HuH-7 (cell line): ENCODE data around the gene CYB561.

ENCODE experiments used
- DNase-seq: peaks from one replicate; pipeline ENCODE4 v3.0.0; 2011; ENCODE audit warnings: low spot score

The CYB561 gene, protein sequence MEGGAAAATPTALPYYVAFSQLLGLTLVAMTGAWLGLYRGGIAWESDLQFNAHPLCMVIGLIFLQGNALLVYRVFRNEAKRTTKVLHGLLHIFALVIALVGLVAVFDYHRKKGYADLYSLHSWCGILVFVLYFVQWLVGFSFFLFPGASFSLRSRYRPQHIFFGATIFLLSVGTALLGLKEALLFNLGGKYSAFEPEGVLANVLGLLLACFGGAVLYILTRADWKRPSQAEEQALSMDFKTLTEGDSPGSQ

GRCh38 chr17:63445954-63446752 lies at the start of gene CYB561:
TSS of gene CYB561 (minus strand) at chr17:63446306. CDS start at chr17:63437547, 8,759 bp downstream.
- DNase-seq, result peak; percentile 95

DNA sequence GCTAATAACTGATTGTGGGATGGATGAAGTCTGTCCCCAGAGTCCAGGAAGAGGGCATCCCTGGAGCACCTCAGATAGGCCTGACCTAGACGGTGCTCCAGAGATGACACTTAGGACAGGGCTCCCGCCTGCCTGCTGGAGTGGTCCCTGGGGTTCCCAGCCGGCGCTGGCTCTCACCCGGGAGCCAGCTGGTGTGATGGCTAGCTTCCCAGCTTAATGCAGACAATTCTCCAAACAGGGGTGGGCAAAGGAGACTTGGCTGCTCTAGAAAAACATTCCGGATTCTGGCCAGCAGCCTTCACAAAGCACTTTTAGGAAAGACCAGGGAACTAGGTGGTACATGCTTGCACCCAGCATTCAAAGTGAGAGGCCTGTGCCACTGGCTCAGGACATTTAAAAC lies 49.4 kb upstream of the CYB561 start:
- DNase-seq, result no peak

DNA sequence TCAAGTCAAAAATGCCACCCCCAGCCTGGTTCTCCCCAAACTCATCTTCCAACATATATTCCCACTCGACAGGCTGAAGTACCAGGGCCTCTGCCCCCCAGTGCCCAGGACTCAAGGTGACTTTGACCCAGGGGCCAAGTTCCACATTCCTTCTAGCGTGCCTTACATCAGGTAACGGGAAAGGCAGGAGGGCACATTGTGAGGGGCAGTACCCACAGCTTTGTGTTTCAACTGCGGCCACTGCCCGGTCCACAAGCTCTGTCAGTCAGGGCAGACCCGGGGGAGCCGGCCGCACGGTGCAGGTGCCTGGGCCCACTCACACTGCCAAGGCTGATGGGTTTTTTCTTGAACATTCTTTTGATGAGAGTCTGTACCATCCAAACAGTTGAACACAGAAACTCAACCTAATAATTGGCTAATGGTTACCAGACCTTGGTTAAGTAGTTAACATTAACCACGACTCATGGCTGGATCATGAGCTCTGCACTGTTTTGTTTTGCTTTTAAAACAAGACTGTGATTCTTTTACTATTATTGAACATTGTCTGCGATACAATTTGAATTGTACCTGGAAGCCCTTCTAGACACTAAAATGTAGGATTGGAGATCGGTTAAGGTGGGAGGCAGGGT lies 48.3 kb upstream of the CYB561 start:
- DNase-seq, result no peak

DNA sequence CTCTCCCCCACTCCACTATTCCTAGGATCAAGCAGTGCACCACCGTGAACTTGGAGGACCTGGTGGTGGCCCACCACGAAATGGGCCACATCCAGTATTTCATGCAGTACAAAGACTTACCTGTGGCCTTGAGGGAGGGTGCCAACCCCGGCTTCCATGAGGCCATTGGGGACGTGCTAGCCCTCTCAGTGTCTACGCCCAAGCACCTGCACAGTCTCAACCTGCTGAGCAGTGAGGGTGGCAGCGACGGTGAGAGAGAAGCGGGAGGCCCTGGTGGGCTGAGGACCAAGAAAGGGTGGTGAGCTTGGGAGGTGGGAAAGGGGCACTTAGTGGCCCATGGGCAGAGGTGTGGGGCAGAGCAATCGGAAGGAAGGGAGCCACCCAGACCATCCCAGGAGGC lies 47.3 kb upstream of the CYB561 start:
- no peak for DNase-seq

- no peak for DNase-seq
These were observed 46.8 kb upstream of the CYB561 start for GRCh38 chr17:63492940-63493339.

GRCh38 chr17:63491977-63492618 lies 46.0 kb upstream of the CYB561 start:
- no peak for DNase-seq

- DNase-seq, result no peak
These were observed 45.3 kb upstream of the CYB561 start for GRCh38 chr17:63491413-63491812.

GRCh38 chr17:63490858-63491400 lies 44.8 kb upstream of the CYB561 start:
- DNase-seq, result no peak

GRCh38 chr17:63490329-63490728 lies 44.2 kb upstream of the CYB561 start:
- DNase-seq, result no peak

DNA sequence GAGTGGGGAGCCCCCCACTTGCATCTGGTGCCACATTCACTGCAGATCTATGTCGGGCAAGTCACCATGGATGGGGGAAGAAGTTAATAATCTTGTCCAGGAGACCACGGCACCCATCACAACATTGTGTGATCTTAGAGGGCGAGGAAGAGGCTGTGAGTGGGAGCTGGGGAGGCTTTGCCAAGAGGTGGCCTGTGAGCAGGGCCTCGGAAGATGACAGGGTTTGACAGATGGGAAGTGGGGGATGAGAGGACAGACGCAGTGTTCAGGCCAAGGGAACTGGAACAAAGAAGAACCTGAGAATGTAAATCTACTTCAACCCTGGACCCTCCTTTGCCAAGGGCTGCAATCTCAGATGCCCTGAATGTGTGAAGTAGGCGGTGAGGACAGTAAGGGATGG lies 43.2 kb upstream of the CYB561 start:
- DNase-seq, result no peak

GRCh38 chr17:63488851-63489250 lies 42.7 kb upstream of the CYB561 start:
- no peak for DNase-seq

DNA sequence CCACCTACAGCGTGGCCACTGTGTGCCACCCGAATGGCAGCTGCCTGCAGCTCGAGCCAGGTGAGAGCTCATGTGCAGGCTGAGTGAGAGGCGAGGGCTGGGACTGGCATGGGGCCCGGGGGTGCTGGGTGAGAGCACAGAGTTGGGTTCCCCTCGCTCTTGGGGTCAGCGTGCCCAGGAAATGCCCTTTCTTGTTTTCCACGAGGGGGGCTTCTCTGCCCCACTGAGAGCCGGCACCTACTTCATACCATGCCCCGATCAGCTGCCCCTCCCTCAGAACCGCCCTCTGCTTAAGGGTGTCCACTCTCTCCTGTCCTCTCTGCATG lies 40.9 kb upstream of the CYB561 start:
- no peak for DNase-seq

DNA sequence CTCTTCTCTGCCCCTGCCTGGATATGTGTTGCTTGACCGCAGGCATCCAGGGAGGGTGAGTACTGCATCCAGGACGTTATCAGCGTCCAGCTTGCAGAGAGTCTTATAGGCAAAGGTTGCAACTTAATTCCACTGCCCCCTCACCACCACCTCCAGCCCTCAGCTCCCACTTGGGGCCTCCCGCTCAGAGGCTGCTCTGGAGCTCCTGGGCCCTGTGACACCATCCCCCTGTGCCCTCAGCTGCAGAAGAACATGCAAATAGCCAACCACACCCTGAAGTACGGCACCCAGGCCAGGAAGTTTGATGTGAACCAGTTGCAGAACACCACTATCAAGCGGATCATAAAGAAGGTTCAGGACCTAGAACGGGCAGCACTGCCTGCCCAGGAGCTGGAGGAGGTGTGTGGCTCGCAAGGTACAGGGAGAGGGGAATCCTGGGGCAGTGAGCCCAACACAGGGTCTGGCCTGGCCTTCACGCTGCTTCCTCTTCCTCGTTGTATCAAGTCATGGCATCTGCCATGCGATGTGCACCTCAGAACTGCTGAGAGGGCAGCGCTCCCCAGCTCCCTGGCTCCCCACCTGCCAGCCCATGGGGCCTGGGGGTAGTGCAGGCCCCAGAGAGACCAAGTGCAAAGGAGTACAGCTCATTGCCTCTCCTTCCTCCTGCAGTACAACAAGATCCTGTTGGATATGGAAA lies 40.4 kb upstream of the CYB561 start:
- DNase-seq, result no peak

DNA sequence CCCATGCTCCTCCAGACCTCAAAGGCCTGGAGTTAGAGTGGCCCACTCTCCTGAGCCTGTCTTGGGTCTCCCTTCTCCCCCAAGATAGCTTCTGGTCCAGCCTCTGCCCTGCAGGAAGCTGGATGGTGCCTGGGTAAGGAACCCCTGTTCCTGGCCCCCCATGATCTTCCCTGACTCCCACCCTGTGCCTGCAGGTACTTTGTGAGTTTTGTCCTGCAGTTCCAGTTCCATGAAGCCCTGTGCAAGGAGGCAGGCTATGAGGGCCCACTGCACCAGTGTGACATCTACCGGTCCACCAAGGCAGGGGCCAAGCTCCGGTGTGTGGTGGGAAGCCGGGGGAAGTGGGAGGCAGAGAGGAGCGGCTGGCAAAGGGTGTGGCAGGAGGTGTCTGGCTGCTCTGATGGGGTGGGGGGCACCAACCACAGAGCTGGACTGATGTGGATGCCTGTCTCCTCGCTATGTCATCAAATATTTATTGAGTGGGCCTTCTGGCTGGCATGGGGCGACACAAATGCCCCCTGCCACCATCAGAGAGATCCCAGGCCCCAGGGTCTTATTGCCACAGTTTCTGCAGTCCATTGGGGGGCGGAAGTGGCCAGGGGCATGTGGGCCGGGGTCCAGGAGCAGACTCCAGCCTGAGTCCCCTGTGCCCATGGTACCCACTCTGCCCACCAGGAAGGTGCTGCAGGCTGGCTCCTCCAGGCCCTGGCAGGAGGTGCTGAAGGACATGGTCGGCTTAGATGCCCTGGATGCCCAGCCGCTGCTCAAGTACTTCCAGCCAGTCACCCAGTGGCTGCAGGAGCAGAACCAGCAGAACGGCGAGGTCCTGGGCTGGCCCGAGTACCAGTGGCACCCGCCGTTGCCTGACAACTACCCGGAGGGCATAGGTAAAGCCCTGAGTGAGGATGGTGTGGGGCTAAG lies 37.8 kb upstream of the CYB561 start:
- DNase-seq, result no peak

DNA sequence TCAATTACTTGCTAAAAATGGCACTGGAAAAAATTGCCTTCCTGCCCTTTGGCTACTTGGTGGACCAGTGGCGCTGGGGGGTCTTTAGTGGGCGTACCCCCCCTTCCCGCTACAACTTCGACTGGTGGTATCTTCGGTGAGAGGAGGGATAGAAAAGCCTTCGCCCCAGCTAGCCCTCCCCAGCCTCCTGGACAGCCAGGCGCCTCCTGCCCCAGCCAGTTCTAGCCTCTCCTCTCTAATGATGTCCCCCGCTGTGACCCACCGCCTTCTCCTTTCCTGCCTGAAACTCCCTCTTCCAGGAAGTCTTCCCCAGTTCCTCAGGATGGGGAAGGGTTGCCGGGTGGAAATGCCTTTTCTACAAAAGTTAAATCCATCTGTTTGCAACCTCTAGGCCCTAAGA lies 36.9 kb upstream of the CYB561 start:
- no peak for DNase-seq

- no peak for DNase-seq
These were observed 36.4 kb upstream of the CYB561 start for GRCh38 chr17:63482509-63482908.

DNA sequence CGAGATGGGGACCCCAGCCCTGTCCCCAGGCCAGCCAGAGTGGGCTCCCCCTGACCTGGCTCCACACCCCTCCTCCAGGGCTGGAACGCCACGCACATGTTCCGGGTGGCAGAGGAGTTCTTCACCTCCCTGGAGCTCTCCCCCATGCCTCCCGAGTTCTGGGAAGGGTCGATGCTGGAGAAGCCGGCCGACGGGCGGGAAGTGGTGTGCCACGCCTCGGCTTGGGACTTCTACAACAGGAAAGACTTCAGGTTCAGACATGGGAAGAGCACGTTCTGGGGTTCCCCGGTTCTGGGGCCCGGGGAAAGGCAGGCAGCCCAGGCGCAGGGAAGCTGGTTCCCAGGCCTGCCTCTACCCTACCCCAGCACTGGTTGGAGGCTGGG lies 35.4 kb upstream of the CYB561 start:
- DNase-seq, result no peak

DNA sequence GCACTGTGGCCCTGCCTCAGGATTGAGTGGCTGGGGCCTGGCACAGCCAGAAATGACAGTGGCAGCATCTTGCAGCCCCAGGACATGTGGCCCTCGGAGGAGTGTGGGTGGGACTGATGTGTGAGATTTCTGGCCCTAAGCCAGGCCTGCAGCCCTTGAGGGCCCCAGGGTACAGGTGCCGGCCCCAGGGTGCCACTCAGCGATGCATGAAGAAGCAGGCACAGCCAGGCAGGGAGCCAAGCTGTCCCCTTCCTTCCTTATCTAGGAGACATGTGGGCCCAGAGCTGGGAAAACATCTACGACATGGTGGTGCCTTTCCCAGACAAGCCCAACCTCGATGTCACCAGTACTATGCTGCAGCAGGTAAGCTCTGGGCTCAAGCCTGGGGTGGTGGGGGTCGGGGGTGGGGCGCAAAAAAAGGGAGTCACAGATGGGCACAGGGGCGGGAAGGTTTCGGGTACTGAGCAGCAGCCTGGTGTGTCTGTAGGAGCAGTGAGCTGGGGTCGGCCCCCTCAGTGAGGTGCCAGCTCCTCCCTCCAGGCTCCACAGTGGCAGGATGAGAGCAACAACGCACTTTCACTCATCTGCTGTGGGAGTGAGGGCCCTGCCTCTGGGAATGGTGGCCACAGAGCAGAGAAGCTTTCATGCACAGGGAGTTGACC lies 34.9 kb upstream of the CYB561 start:
- no peak for DNase-seq

GRCh38 chr17:63480192-63480784 lies 34.2 kb upstream of the CYB561 start:
- no peak for DNase-seq
